ENCODE data around the gene PPP3R2.

The PPP3R2 gene

GRCh38 chr9:101594796-101595195, at the start of gene PPP3R2:
Gene PPP3R2, minus strand, starts transcription at chr9:101594969. Its CDS starts 48 bp downstream, at chr9:101594921.
- TF ChIP-seq CTCF (IDR thresholded peaks at IDR 0.05) (no peak), ZFX (IDR thresholded peaks at IDR 0.05; ENCODE audit: borderline replicate concordance) (no peak)
- H3K27ac ChIP-seq, result no peak within 1 kb of the TSS

- TF ChIP-seq ZFX (IDR thresholded peaks at IDR 0.05; ENCODE audit: borderline replicate concordance), result no peak
- no peak for TF ChIP-seq CTCF (IDR thresholded peaks at IDR 0.05)
- H3K27ac ChIP-seq, result peak overlapping the region; percentile 27
Measured at GRCh38 chr9:101639785-101640665, 45.3 kb upstream of the PPP3R2 start.

- H3K27ac ChIP-seq, result peak overlapping the region; percentile 27
- TF ChIP-seq CTCF (IDR thresholded peaks at IDR 0.05), result no peak
- no peak for TF ChIP-seq ZFX (IDR thresholded peaks at IDR 0.05; ENCODE audit: borderline replicate concordance)
Measured at GRCh38 chr9:101639311-101639710, 44.5 kb upstream of the PPP3R2 start.

- no peak overlapping the region for H3K27ac ChIP-seq
- TF ChIP-seq CTCF (IDR thresholded peaks at IDR 0.05), result no peak
- no peak for TF ChIP-seq ZFX (IDR thresholded peaks at IDR 0.05; ENCODE audit: borderline replicate concordance)
Measured at GRCh38 chr9:101636247-101636646, 41.5 kb upstream of the PPP3R2 start.

GRCh38 chr9:101635473-101635872, 40.7 kb upstream of the PPP3R2 start:
- TF ChIP-seq CTCF (IDR thresholded peaks at IDR 0.05) (0 out of 2 replicates have a peak, but pooled peaks have one; percentile 13), ZFX (IDR thresholded peaks at IDR 0.05; ENCODE audit: borderline replicate concordance) (no peak)

GRCh38 chr9:101634741-101635409, 40.1 kb upstream of the PPP3R2 start:
- TF ChIP-seq ZFX (IDR thresholded peaks at IDR 0.05; ENCODE audit: borderline replicate concordance) (no peak), CTCF (IDR thresholded peaks at IDR 0.05) (no peak)

More at GRCh38 chr9:101635473-101635872, 40.7 kb upstream of the PPP3R2 start:
- no peak overlapping the region for H3K27ac ChIP-seq

GRCh38 chr9:101632611-101633010, 37.8 kb upstream of the PPP3R2 start:
- H3K27ac ChIP-seq, result no peak overlapping the region
- TF ChIP-seq CTCF (IDR thresholded peaks at IDR 0.05) (no peak), ZFX (IDR thresholded peaks at IDR 0.05; ENCODE audit: borderline replicate concordance) (no peak)

More at GRCh38 chr9:101634741-101635409, 40.1 kb upstream of the PPP3R2 start:
- no peak overlapping the region for H3K27ac ChIP-seq
